Activated naive CD4-positive, alpha-beta T cell treated with anti-CD3 and anti-CD28 coated beads for 36 hours (primary cell): ENCODE data around the gene GORASP1. TPM values are rescaled to one million over a fixed set of nuclear protein-coding genes. Genes with fewer than 3 reads are reported as not detected.

Experiments
- CTCF ChIA-PET: fragments of 350-600 bp; sonication (Branson Sonifier 250); formaldehyde crosslinking; loops from one replicate; lab custom pipeline; 2021; ENCODE audit warnings: antibody characterized with exemption; lab: Charles Lee
- DNase-seq: peaks from one replicate; pipeline ENCODE4 v3.0.0-alpha.2; 2020
- H3K27ac Mint-ChIP-seq: one replicate; pipeline ENCODE4 v1.8.0; 2021; ENCODE audit warnings: mild to moderate bottlenecking, mixed read lengths
- H3K27me3 Mint-ChIP-seq: one replicate; pipeline ENCODE4 v1.8.0; 2021; ENCODE audit warnings: low read depth, mixed read lengths
- H3K36me3 Mint-ChIP-seq: one replicate; pipeline ENCODE4 v1.8.0; 2021; ENCODE audit warnings: low read depth, mixed read lengths
- H3K4me1 Mint-ChIP-seq: one replicate; pipeline ENCODE4 v1.8.0; 2021; ENCODE audit warnings: low read depth, mixed read lengths
- H3K4me3 Mint-ChIP-seq: one replicate; pipeline ENCODE4 v1.8.0; 2021; ENCODE audit warnings: mild to moderate bottlenecking, moderate library complexity, mixed read lengths
- H3K9me3 Mint-ChIP-seq: one replicate; pipeline ENCODE4 v1.8.0; 2021; ENCODE audit warnings: mixed read lengths
- intact Hi-C: fragments of 100-400 bp; cut with micrococcal nuclease; formaldehyde crosslinking; loops from one replicate; pipeline ENCODE4 v1.15.1; 2023
- total RNA-seq, 2 experiments: library from RNA; stranded (reverse); gene quantifications; one replicate each; pipeline ENCODE4 v1.2.3, GENCODE V29; 2021

The GORASP1 gene
- total RNA-seq: 10 to 100 TPM; 19.0 to 21.8 TPM

DNA sequence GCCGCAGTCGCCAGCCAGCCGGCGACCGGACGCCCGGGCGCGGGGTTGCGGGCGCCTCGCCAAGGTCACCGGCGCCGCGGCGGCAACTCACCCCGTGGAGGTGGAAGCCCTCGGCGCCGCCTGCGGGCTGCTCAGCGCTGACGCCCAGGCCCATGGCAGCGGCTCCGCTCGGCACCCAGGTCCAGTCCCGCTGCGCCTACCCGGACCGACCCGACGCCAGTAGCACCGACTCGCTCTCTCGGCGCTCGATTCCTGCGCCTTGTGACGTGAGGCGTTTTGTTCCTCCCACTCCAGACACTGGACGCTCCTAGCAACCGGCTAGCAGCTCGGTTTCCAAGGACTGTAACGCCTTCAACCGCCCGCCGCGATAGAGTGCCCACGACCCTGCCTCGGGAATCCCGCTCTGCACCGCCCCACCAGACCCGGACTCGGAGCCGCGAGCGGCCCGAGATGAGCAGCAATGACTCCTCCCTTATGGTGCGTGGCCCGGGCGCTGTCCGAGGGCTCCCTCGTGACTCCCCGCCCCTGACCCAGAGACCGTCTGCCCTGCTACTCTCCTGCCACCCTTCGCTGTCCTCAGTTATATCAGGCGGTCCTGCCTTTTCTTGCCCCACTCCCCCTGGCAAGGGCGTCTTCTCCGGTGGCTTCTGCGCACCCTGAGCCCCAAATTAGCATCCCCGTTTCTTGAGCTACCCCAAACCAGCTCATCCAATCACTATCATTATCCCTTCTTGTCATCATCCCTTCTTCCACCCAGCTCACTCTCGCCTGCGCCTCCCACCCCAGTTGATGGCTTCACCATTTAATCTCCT lies at the start of gene GORASP1, which contains the start of gene TTC21A:
Gene GORASP1, minus strand, starts transcription at position 240 of the 812 bp plus-strand sequence. Its CDS starts 86 bp downstream, at position 154.
Gene TTC21A, plus strand, starts transcription at position 293 of the 812 bp plus-strand sequence. Its CDS starts 158 bp downstream, at position 451.
- intact Hi-C loops: loop anchor here (1.0 to 2.0 kb wide), 7 partner anchors 19 to 276 kb away; partner anchors contain the start of genes SLC25A38 and WDR48
- Mint-ChIP-seq H3K36me3 (no peaks in the 10 kb centered on the region), H3K27me3 (no peaks in the 10 kb centered on the region), H3K4me1 (peaks cover 42% of the 10 kb centered on the region), H3K27ac (peak within 1 kb of the TSS; percentile 57), H3K9me3 (no peaks in the 10 kb centered on the region), H3K4me3 (peak within 1 kb of the TSS; percentile 83)
- peak; percentile 79 for DNase-seq
- CTCF ChIA-PET: interaction anchor here (0.9 to 9.6 kb wide), 5 partner anchors 20 to 270 kb away, joined by 3 to 111 read pairs (median 7); no protein-coding TSS in a partner anchor

DNA sequence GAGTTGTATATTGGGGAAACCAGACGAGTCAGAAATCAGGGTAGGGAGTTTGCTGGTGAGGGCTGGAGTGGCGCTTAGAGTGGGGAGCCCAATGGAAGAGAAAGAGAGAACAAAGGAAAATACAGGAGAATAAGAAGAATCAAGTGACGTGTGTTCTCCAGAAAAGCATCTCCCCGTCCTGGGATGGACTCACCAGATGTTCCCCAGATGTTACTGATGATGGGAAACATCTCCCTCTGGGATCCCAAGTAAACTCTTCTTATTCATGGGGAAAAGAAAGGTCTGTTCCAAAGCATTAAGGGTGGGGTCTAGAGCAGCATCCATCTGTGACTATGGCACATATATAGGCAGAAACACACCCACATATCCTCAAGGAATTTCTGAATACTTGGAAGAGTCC lies 49.0 kb upstream of the GORASP1 start:
- intact Hi-C loops: no loop called here
- Mint-ChIP-seq H3K36me3 (peaks cover 13% of the 10 kb centered on the region), H3K9me3 (no peaks in the 10 kb centered on the region), H3K4me3 (no peak overlapping the region), H3K27me3 (no peaks in the 10 kb centered on the region), H3K4me1 (peaks cover 11% of the 10 kb centered on the region), H3K27ac (no peak overlapping the region)
- CTCF ChIA-PET: interaction anchor here (0.6 kb wide), 1 partner anchor 131 kb away, joined by 3 read pairs; no protein-coding TSS in a partner anchor
- DNase-seq: no peak

DNA sequence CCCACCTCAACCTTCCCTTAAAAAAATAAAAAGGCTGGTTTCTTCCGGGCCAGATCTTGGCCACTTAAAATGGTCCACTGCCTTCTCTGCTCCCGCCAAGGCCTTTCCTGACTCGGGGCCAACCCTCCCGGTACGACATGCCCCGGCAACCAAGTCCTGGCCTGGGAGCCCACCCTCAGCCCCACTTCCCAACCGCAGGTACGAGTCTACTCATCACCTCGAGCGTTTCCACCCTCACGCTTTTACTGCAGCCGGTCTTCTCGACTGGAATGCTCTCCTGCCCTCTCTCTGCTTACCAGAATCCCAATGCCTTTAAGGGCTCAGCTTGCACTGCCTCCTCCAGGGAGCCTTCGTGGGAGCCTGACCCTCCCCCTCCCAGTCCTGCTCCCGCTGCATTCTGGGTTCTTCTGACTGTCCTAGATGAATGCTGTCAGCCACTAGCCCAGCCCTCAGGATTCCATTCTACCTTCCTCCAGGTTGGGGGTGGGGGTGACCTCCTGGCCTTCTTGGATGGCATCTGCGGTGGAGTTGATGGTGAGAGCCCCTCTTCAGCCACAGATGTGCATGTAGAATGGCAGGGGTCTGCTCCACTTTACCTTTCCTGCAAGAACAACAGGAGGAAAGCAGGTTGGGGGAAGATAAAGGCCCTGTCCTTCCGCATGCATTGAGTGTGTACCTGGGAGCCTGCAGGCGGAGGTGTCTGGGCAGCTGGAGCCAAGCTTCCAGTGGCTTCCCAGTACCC lies 47.0 kb upstream of the GORASP1 start:
- H3K27me3 Mint-ChIP-seq: no peaks in the 10 kb centered on the region
- H3K36me3 Mint-ChIP-seq: peaks cover 33% of the 10 kb centered on the region
- H3K27ac Mint-ChIP-seq: peak overlapping the region; percentile 76
- H3K4me3 Mint-ChIP-seq: peak overlapping the region; percentile 70
- no peaks in the 10 kb centered on the region for H3K9me3 Mint-ChIP-seq
- DNase-seq: peak; percentile 36
- CTCF ChIA-PET: no interaction called here
- H3K4me1 Mint-ChIP-seq: peaks cover 27% of the 10 kb centered on the region
- intact Hi-C loops: no loop called here

DNA sequence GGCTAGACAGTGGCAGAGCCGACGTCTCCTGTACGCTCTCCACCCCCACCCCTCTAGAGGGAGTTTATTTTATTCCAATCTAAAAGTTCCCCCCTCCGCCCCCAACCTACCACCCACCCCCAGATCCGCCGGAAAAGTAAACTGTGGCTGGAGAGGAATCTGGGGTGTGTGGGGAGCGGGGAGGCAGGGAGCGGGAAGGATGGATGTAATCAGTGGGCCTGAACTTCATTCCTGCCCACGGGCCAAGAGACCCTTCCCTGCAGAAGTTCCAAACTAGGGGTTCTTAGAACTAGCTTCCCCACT lies 46.5 kb upstream of the GORASP1 start:
- DNase-seq: no peak
- H3K4me3 Mint-ChIP-seq: peak overlapping the region; percentile 70
- intact Hi-C loops: no loop called here
- peak overlapping the region; percentile 76 for H3K27ac Mint-ChIP-seq
- no peaks in the 10 kb centered on the region for H3K9me3 Mint-ChIP-seq
- CTCF ChIA-PET: no interaction called here
- peaks cover 38% of the 10 kb centered on the region for H3K36me3 Mint-ChIP-seq
- peaks cover 32% of the 10 kb centered on the region for H3K4me1 Mint-ChIP-seq
- H3K27me3 Mint-ChIP-seq: no peaks in the 10 kb centered on the region

DNA sequence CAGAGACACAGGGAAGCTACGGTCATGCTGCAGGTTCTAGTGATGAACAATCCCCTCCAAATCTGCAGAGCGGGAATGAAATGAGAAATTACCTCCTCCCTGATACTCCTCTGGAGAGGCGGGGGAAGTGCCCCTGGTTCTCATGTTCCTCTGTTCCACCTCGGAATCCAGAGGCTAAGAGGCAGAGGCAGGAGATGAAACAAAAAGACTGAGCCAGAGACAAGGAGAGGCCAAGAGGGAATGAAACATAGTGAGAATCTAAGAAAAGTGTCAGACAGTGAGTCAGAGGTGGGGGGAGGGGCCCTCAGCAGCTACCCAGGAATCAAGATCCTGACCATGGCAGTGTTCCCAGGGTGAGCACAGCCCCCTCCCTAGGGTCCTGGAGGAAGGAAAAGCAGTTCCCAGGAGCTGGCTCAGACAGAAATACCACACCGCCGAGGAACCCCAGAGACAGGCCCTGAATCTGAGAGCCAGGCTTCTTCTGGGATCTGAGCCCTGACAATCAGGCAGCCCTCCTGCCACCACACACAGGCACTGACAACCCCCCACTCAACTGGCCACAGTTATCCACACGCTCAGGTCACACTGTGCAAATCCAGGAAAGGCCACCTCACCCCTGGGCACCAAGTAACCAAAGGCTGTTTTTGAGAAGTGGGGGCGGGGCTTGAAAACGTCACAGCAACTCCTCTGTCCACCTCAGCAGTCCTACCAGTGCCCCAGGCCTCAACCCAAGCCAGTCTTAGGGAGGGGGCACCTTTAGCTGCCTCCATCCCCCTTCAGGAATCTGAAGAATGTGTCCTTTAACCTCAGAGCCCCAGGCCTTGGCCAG lies 43.6 kb upstream of the GORASP1 start:
- no peaks in the 10 kb centered on the region for H3K27me3 Mint-ChIP-seq
- CTCF ChIA-PET: interaction anchor here (0.8 to 3.2 kb wide), 8 partner anchors 15 to 141 kb away, joined by 3 to 11 read pairs (median 6); partner anchors contain the start of genes GORASP1 and TTC21A
- no peaks in the 10 kb centered on the region for H3K9me3 Mint-ChIP-seq
- H3K27ac Mint-ChIP-seq: peak overlapping the region; percentile 98
- peaks cover 66% of the 10 kb centered on the region for H3K36me3 Mint-ChIP-seq
- peak overlapping the region; percentile 99 for H3K4me3 Mint-ChIP-seq
- intact Hi-C loops: loop anchor here (1.0 kb wide), 1 partner anchor 44 kb away; the partner anchor contains the start of genes GORASP1 and TTC21A
- peaks cover 60% of the 10 kb centered on the region for H3K4me1 Mint-ChIP-seq
- DNase-seq: peak; percentile 86

DNA sequence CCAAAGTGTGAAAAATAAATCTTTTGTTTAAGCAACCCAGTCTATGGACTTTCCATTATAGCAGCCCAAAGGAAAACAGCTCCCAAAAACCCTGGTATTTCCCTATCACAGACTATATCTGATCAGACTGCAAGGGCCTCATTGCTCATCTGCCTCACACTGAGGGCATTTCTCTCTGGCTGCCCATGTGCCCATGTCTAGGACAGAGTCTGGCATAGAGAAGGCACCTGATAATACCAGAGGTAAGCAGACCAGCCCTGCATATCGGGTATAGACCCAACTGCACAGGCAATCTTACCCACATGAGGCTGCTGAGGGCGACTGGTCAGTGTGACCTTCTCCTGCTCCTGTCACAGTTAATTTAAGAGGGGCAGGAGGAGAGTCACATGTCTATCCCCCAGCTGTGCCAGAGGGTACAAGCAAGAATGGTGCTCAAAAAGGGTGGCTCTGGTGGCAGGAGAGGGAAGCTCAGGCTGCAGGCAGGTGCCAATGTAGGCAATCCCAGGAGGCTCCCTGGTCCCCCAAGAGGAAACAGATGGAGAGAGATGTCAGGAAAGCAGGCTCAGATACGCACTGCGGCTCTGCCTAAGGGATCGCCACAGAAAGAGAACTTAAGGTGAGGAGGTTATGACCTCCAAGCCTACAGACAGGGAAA lies 42.8 kb upstream of the GORASP1 start:
- H3K36me3 Mint-ChIP-seq: peaks cover 70% of the 10 kb centered on the region
- no peaks in the 10 kb centered on the region for H3K27me3 Mint-ChIP-seq
- H3K9me3 Mint-ChIP-seq: no peaks in the 10 kb centered on the region
- DNase-seq: no peak
- peaks cover 60% of the 10 kb centered on the region for H3K4me1 Mint-ChIP-seq
- intact Hi-C loops: no loop called here
- H3K4me3 Mint-ChIP-seq: peak overlapping the region; percentile 99
- CTCF ChIA-PET: interaction anchor here (0.8 to 3.2 kb wide), 10 partner anchors 15 to 142 kb away, joined by 3 to 11 read pairs (median 6); partner anchors contain the start of genes GORASP1 and TTC21A
- peak overlapping the region; percentile 98 for H3K27ac Mint-ChIP-seq

DNA sequence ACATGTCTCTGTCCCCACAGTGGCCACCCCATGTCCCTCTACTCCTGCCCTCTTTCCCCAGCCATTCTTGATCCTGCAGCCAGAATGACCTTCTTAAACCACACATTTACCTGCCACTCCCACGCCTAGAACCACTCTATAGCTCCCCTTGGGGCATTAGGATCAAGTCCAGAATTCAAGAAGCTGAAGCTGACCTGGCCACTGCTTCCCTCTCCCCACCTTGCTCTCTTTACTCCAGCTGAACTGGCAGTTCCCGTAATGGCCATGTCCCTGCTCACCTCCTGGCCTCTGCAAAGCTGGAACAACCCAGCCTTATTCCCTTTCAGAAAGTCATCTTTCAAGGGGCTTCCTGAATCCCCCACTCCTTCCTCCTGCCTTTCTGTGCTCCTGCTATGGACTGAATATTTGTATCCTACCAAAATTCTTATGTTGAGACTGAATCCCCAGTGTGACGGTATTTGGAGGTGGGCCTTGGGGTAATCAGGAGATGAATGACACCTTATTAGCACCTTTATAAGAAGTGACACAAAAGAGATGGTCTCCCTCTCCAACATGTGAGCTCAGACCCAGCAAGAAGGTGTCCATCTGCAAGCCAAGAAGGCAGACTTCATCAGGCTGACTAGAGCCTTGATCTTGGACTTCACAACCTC lies 42.2 kb upstream of the GORASP1 start:
- CTCF ChIA-PET: interaction anchor here (0.8 to 3.2 kb wide), 8 partner anchors 22 to 142 kb away, joined by 3 to 11 read pairs (median 6); partner anchors contain the start of genes GORASP1 and TTC21A
- Mint-ChIP-seq H3K27me3 (no peaks in the 10 kb centered on the region), H3K9me3 (no peaks in the 10 kb centered on the region), H3K27ac (peak overlapping the region; percentile 98), H3K4me1 (peaks cover 58% of the 10 kb centered on the region), H3K36me3 (peaks cover 77% of the 10 kb centered on the region), H3K4me3 (peak overlapping the region; percentile 99)
- intact Hi-C loops: no loop called here
- no peak for DNase-seq

DNA sequence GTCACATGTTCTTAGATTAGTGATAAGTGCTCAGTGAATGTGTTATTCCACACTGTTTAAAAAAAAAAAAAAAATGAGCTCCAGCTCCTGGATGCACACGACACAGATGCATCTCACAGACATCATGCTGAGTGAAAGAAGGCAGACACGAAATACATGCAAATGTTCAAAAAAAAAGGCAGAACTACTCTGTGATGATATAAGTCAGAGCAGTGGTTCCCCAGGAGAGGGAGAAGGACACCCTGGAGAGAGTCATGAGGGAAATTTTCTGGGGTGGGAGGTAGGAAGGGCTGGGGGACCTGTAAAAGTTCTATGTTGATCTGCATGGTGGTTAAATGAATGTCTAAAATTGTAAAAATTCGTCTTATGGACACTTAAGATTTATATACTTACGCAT lies 41.6 kb upstream of the GORASP1 start:
- no peaks in the 10 kb centered on the region for H3K9me3 Mint-ChIP-seq
- H3K27ac Mint-ChIP-seq: peak overlapping the region; percentile 98
- H3K4me1 Mint-ChIP-seq: peaks cover 59% of the 10 kb centered on the region
- peak overlapping the region; percentile 99 for H3K4me3 Mint-ChIP-seq
- CTCF ChIA-PET: interaction anchor here (0.9 to 3.2 kb wide), 5 partner anchors 22 to 139 kb away, joined by 3 to 11 read pairs (median 4); partner anchors contain the start of genes GORASP1 and TTC21A
- intact Hi-C loops: no loop called here
- no peak for DNase-seq
- H3K36me3 Mint-ChIP-seq: peaks cover 82% of the 10 kb centered on the region
- no peaks in the 10 kb centered on the region for H3K27me3 Mint-ChIP-seq

DNA sequence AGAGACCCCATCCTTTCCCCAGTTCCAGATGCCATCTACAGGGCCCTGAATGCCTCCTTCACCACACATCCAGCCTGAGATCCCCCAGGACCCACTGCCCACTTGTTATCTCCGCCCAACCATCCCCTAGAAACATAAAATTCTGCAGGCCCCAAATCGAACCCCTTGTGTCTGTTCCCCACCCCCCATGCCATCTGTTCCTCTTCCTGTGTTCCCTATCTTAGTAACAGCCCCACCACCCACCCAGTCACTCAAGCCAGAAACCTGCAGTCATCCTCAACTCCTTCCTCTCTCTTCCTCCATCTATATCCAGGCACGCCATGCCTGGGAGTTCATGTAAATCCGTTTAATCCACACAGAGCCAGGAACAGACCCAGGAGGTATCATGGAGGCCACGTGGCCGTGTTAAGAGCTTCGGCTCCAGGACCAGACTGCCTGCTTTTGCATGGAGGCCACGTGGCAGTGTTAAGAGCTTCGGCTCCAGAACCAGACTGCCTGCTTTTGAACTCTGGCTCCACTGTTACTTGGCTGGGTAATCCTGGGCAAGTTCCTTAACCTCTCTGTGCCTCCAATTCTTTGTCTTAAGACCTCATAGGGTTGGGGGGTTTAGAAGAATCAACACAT lies 41.1 kb upstream of the GORASP1 start:
- Mint-ChIP-seq H3K27ac (peak overlapping the region; percentile 98), H3K4me1 (peaks cover 63% of the 10 kb centered on the region), H3K36me3 (peaks cover 87% of the 10 kb centered on the region), H3K27me3 (no peaks in the 10 kb centered on the region), H3K9me3 (no peaks in the 10 kb centered on the region), H3K4me3 (peak overlapping the region; percentile 99)
- intact Hi-C loops: no loop called here
- DNase-seq: peak; percentile 37
- CTCF ChIA-PET: interaction anchor here (0.9 to 3.2 kb wide), 4 partner anchors 21 to 140 kb away, joined by 3 to 11 read pairs (median 5); partner anchors contain the start of genes GORASP1 and TTC21A

DNA sequence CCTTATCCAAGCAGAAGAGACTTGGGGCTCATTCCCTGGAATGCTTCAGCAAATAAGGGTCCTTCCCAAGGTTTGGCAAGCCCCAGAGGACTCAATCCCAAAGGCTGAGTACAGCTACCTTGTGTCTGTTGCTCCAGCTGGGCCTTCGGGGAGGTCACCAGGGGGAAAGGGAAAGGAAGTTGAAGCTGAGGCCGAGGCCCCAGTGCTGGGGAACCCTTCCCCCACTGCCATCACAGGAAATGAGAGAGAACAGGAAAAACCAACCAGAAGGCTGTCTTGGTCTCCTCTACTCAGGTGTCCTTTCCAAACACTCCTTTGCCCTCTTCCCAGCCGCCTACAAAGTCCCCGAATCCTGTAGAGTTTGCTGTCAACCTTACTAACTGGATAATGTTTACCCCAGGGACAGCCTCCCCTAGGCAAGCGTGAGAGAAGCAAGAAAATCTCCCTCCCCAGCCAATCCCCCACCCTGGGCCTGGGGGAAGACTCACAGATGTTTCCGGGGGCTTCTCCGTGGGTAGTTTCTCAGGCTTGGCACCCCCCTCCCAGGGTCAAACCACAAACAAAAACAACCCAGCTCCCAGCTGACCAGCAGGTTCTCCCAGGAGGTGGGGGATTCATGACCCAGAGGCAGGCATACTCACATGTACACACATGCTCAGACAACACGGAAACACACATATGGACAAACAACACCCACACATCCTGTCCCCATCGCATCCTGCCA lies 40.4 kb upstream of the GORASP1 start:
- DNase-seq: peak; percentile 78
- H3K27me3 Mint-ChIP-seq: no peaks in the 10 kb centered on the region
- peaks cover 93% of the 10 kb centered on the region for H3K36me3 Mint-ChIP-seq
- H3K27ac Mint-ChIP-seq: peak overlapping the region; percentile 98
- peak overlapping the region; percentile 99 for H3K4me3 Mint-ChIP-seq
- H3K9me3 Mint-ChIP-seq: no peaks in the 10 kb centered on the region
- intact Hi-C loops: loop anchor here (1.0 kb wide), 1 partner anchor 32 kb away; no protein-coding TSS in a partner anchor
- CTCF ChIA-PET: interaction anchor here (1.2 to 3.2 kb wide), 4 partner anchors 21 to 143 kb away, joined by 3 to 12 read pairs (median 6); no protein-coding TSS in a partner anchor
- H3K4me1 Mint-ChIP-seq: peaks cover 66% of the 10 kb centered on the region
